LNCAP (cell line): ENCODE measurements around the gene IMPG2.

Experiments used
- CTCF ChIP-seq: fragments of 450-650 bp; IDR thresholded peaks from 2 replicates; pipeline ENCODE4 v1.5.1; 2017; ENCODE audit warnings: mild to moderate bottlenecking

IMPG2 gene

GRCh38 chr3:101319531-101319930, 844 bp downstream of the IMPG2 start:
- no peak for TF ChIP-seq CTCF

GRCh38 chr3:101312545-101312944, 7.8 kb downstream of the IMPG2 start:
- TF ChIP-seq CTCF = no peak

- TF ChIP-seq CTCF = no peak
Measured at GRCh38 chr3:101311676-101312075, 8.7 kb downstream of the IMPG2 start.

- TF ChIP-seq CTCF = no peak
Measured at GRCh38 chr3:101310978-101311375, 9.4 kb downstream of the IMPG2 start.

GRCh38 chr3:101303836-101304235, 16.5 kb downstream of the IMPG2 start:
- TF ChIP-seq CTCF = no peak

GRCh38 chr3:101303089-101303731, 17.2 kb downstream of the IMPG2 start:
- TF ChIP-seq CTCF = no peak

- no peak for TF ChIP-seq CTCF
Measured at GRCh38 chr3:101300073-101300472, 20.3 kb downstream of the IMPG2 start.

- no peak for TF ChIP-seq CTCF
Measured at GRCh38 chr3:101292027-101292426, 28.3 kb downstream of the IMPG2 start.
